WERI-Rb-1 (cell line): ENCODE measurements around the gene CD300H.

Experiments used
- DNase-seq: peaks from one replicate; pipeline ENCODE4 v3.0.0-alpha.2; 2020
- H3K27ac ChIP-seq: fragments of 250-450 bp; sonication (Bioruptor Pico); 2 replicates; pipeline ENCODE4 v1.5.1; 2020; ENCODE audit warnings: mild to moderate bottlenecking, moderate library complexity
- H3K27me3 ChIP-seq: fragments of 250-450 bp; sonication (Bioruptor Pico); 2 replicates; pipeline ENCODE4 v1.5.1; 2021; ENCODE audit warnings: mild to moderate bottlenecking, low read depth, moderate library complexity; ENCODE audit not compliant: insufficient read depth, severe bottlenecking
- H3K36me3 ChIP-seq: fragments of 250-450 bp; sonication (Bioruptor Pico); 2 replicates; pipeline ENCODE4 v1.5.1; 2020; ENCODE audit warnings: mild to moderate bottlenecking, moderate library complexity
- H3K4me3 ChIP-seq: 2 replicates; pipeline ENCODE4 v1.5.1; 2011; ENCODE audit warnings: low read depth, mild to moderate bottlenecking, control low read depth, low read length
- H3K9me3 ChIP-seq: fragments of 250-450 bp; sonication (Bioruptor Pico); 2 replicates; pipeline ENCODE4 v1.5.1; 2021; ENCODE audit warnings: mild to moderate bottlenecking, moderate library complexity; ENCODE audit not compliant: severe bottlenecking
- CTCF ChIP-seq: IDR thresholded peaks from 2 replicates; pipeline ENCODE4 v1.5.1; 2011; ENCODE audit warnings: low read depth, mild to moderate bottlenecking, control low read depth, inconsistent platforms, low read length

The CD300H gene

DNA sequence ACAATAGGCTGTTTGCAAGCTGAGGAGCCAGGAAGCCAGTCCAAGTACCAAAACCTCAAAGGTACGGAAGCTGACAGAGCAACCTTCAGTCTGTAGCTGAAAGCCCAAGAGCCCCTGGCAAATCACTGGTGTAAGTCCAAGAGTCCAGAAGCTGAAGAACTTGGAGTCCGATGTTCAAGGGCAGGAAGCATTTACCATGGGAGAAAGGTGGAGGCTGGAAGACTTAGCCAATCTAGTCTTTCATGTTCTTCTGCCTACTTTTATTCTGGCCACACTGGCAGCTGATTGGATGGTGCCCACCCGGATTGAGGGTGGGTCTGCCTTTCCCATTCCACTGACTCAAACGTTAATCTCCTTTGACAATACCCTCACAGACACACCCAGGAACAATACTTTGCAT lies 51.4 kb downstream of the CD300H start:
- Histone ChIP-seq H3K27ac (no peak overlapping the region), H3K4me3 (no peak overlapping the region), H3K36me3 (no peaks in the 10 kb centered on the region), H3K27me3 (peaks cover 85% of the 10 kb centered on the region), H3K9me3 (peaks cover 33% of the 10 kb centered on the region)
- DNase-seq, result no peak
- TF ChIP-seq CTCF, result no peak

GRCh38 chr17:74514632-74515334 lies 52.5 kb downstream of the CD300H start:
- peaks cover 77% of the 10 kb centered on the region for H3K27me3 ChIP-seq
- TF ChIP-seq CTCF, result no peak
- DNase-seq, result no peak

GRCh38 chr17:74513987-74514631 lies 53.2 kb downstream of the CD300H start:
- no peak for TF ChIP-seq CTCF
- peak; percentile 28 for DNase-seq
- no peaks in the 10 kb centered on the region for H3K36me3 ChIP-seq
- H3K27ac ChIP-seq, result no peak overlapping the region
- no peak overlapping the region for H3K4me3 ChIP-seq
- H3K27me3 ChIP-seq, result peaks cover 74% of the 10 kb centered on the region
- peaks cover 26% of the 10 kb centered on the region for H3K9me3 ChIP-seq

More at GRCh38 chr17:74514632-74515334, 52.5 kb downstream of the CD300H start:
- no peaks in the 10 kb centered on the region for H3K36me3 ChIP-seq
- no peak overlapping the region for H3K27ac ChIP-seq
- H3K9me3 ChIP-seq, result peaks cover 28% of the 10 kb centered on the region
- H3K4me3 ChIP-seq, result no peak overlapping the region

DNA sequence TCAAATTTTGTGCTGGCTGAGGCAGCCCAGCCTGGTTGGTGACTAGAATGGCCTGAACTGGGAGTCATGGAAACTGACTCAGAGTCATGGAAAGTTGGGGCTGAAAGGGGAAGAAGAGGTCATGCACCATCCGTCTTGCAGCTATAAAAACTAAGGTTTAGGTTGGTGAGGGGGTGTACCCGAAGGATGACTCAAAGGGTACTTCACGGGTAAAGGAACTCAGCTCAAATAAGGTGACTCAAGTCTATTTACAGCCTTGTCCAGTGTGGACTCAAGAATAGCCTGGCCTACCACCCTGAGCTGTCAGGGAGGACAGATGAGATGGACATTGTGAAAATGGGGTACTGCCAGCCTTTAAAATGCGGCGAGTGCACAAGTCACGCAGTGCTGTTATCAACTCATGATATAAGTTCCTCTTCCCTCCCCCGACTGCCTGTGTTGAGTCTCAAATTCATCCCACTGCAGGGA lies 54.7 kb downstream of the CD300H start:
- Histone ChIP-seq H3K9me3 (peaks cover 17% of the 10 kb centered on the region), H3K36me3 (no peaks in the 10 kb centered on the region), H3K4me3 (no peak overlapping the region), H3K27me3 (peaks cover 64% of the 10 kb centered on the region), H3K27ac (no peak overlapping the region)
- TF ChIP-seq CTCF, result no peak
- DNase-seq, result no peak

- H3K27me3 ChIP-seq, result peaks cover 62% of the 10 kb centered on the region
- no peak for DNase-seq
- H3K27ac ChIP-seq, result no peak overlapping the region
- no peak for TF ChIP-seq CTCF
- no peaks in the 10 kb centered on the region for H3K36me3 ChIP-seq
- no peak overlapping the region for H3K4me3 ChIP-seq
- H3K9me3 ChIP-seq, result peaks cover 17% of the 10 kb centered on the region
Measured at GRCh38 chr17:74512036-74512435, 55.3 kb downstream of the CD300H start.
